Embryonic facial prominence (tissue), 1 donor: ENCODE measurements around the gene MAOA.
"Not testable (repeated sequence)": the region's sequence is repeated elsewhere in the genome, so short reads cannot be mapped to it uniquely, and the experiment has no call there.

Experiments used
- DNase-seq: peaks from one replicate; pipeline ENCODE4 v3.0.0-alpha.2; 2016; ENCODE audit errors: extremely low spot score

The MAOA gene

GRCh38 chrX:43717161-43717560 lies 61.1 kb downstream of the MAOA start:
- DNase-seq, result no peak

GRCh38 chrX:43718081-43718480 lies 62.0 kb downstream of the MAOA start:
- no peak for DNase-seq

GRCh38 chrX:43718546-43718945 lies 62.4 kb downstream of the MAOA start:
- DNase-seq, result no peak

- no peak for DNase-seq
Measured at GRCh38 chrX:43718956-43719355, 62.9 kb downstream of the MAOA start.

- DNase-seq, result no peak
Measured at GRCh38 chrX:43720082-43720481, 64.0 kb downstream of the MAOA start.

- DNase-seq, result no peak
Measured at GRCh38 chrX:43720961-43721360, 64.9 kb downstream of the MAOA start.

GRCh38 chrX:43725227-43725626 lies 69.1 kb downstream of the MAOA start:
- not testable (repeated sequence) for DNase-seq

- not testable (repeated sequence) for DNase-seq
Measured at GRCh38 chrX:43727254-43727653, 71.2 kb downstream of the MAOA start.

- no peak for DNase-seq
Measured at GRCh38 chrX:43728002-43728401, 71.9 kb downstream of the MAOA start.

- DNase-seq, result no peak
Measured at GRCh38 chrX:43728966-43729365, 72.9 kb downstream of the MAOA start.

- DNase-seq, result no peak
Measured at GRCh38 chrX:43731086-43731485, 75.0 kb downstream of the MAOA start.

- DNase-seq, result no peak
Measured at GRCh38 chrX:43733699-43734098, 77.6 kb downstream of the MAOA start.

GRCh38 chrX:43734444-43734843 lies 78.3 kb downstream of the MAOA start:
- DNase-seq, result no peak

GRCh38 chrX:43735534-43735933 lies 79.4 kb downstream of the MAOA start:
- no peak for DNase-seq

GRCh38 chrX:43735957-43736356 lies 79.9 kb downstream of the MAOA start:
- no peak for DNase-seq

GRCh38 chrX:43741843-43742573 lies 85.9 kb downstream of the MAOA start:
- no peak for DNase-seq

- no peak for DNase-seq
Measured at GRCh38 chrX:43743100-43743822, 87.2 kb downstream of the MAOA start.

- no peak for DNase-seq
Measured at GRCh38 chrX:43744284-43744683, 88.2 kb downstream of the MAOA start.

GRCh38 chrX:43745938-43746721 lies 90.0 kb downstream of the MAOA start:
- DNase-seq, result no peak

GRCh38 chrX:43747476-43747875 lies 91.4 kb downstream of the MAOA start:
- no peak for DNase-seq

GRCh38 chrX:43750248-43750676 lies 94.2 kb downstream of the MAOA start:
- no peak for DNase-seq

GRCh38 chrX:43753637-43754036 lies 97.5 kb downstream of the MAOA start:
- no peak for DNase-seq

GRCh38 chrX:43756076-43756475 lies 100.0 kb downstream of the MAOA start:
- no peak for DNase-seq
